HL-60 (cell line): ENCODE data around the gene MVK.

Source experiments
- DNase-seq, 2 experiments: peaks; one replicate each; pipeline ENCODE4 v3.0.0-alpha.2; 2010 to 2020; ENCODE audit warnings: low read depth in 1 of 2, low spot score in 1 of 2
- H3K27ac ChIP-seq: fragments of 250-450 bp; sonication (Bioruptor Pico); replicated peaks from 2 replicates; pipeline ENCODE4 v1.5.1; 2020; ENCODE audit warnings: mild to moderate bottlenecking, moderate library complexity
- H3K27me3 ChIP-seq: fragments of 250-450 bp; sonication (Bioruptor Pico); 2 replicates; pipeline ENCODE4 v1.5.1; 2021; ENCODE audit warnings: mild to moderate bottlenecking, moderate library complexity; ENCODE audit not compliant: insufficient read depth, poor library complexity, severe bottlenecking
- H3K4me3 ChIP-seq: replicated peaks from 2 replicates; pipeline ENCODE4 v1.5.1; 2011; ENCODE audit warnings: mild to moderate bottlenecking, control low read depth, low read length; ENCODE audit not compliant: insufficient read depth
- CTCF ChIP-seq: IDR thresholded peaks from one replicate; pipeline ENCODE4 v1.5.1; 2011; ENCODE audit warnings: low read length, control low read depth, inconsistent platforms; ENCODE audit not compliant: insufficient read depth
- GABPA ChIP-seq: IDR thresholded peaks from 2 replicates; pipeline ENCODE4 v1.6.1; 2012; ENCODE audit warnings: low read depth
- POLR2AphosphoS5 ChIP-seq: IDR thresholded peaks from 2 replicates; pipeline ENCODE4 v1.6.1; 2012; ENCODE audit warnings: low read depth
- REST ChIP-seq: IDR thresholded peaks from 2 replicates; pipeline ENCODE4 v1.6.1; 2012; ENCODE audit warnings: low read depth; ENCODE audit not compliant: insufficient replicate concordance
- SPI1 ChIP-seq: IDR thresholded peaks from 2 replicates; pipeline ENCODE4 v1.6.1; 2012; ENCODE audit warnings: low read depth, mild to moderate bottlenecking, borderline replicate concordance

The MVK gene

GRCh38 chr12:109627633-109628032 lies 54.0 kb downstream of the MVK start:
- Histone ChIP-seq H3K4me3 (no peak overlapping the region), H3K27me3 (peaks cover 1% of the 10 kb centered on the region), H3K27ac (no peak overlapping the region)
- no peak for DNase-seq
- TF ChIP-seq REST (no peak), SPI1 (no peak), CTCF (no peak), POLR2AphosphoS5 (no peak), GABPA (no peak)

GRCh38 chr12:109630107-109630506 lies 56.5 kb downstream of the MVK start:
- no peak for DNase-seq
- TF ChIP-seq GABPA (no peak), POLR2AphosphoS5 (no peak), REST (no peak), CTCF (no peak), SPI1 (no peak)
- H3K4me3 ChIP-seq, result no peak overlapping the region
- H3K27me3 ChIP-seq, result no peaks in the 10 kb centered on the region
- no peak overlapping the region for H3K27ac ChIP-seq

GRCh38 chr12:109630815-109631214 lies 57.2 kb downstream of the MVK start:
- DNase-seq, result no peak
- H3K27me3 ChIP-seq, result no peaks in the 10 kb centered on the region
- TF ChIP-seq SPI1 (no peak), POLR2AphosphoS5 (no peak), GABPA (no peak), REST (no peak), CTCF (no peak)
- no peak overlapping the region for H3K27ac ChIP-seq
- no peak overlapping the region for H3K4me3 ChIP-seq
